Inflammatory macrophage (primary cell): ENCODE measurements around the gene GABARAPL1.

ENCODE experiments used
- DNase-seq, 2 donors: peaks; one replicate each; pipeline ENCODE4 v3.0.0-alpha.2; 2020 to 2022
- total RNA-seq, 18 experiments: gene quantifications; one replicate each; lab custom pipeline; 2026; ENCODE audit warnings: mixed read lengths in 6 of 18, inconsistent platforms in 2 of 18; lab: John Stamatoyannopoulos, UW

GABARAPL1 gene
- 31.0 to 142 (median 85.0) reads per million in 18 experiments for total RNA-seq

- peak; percentile 82 to 85 for DNase-seq
Measured at GRCh38 chr12:10212739-10213131, at the start of gene GABARAPL1. Gene GABARAPL1 (plus strand): TSS chr12:10212877. CDS start chr12:10213130, 253 bp downstream.

DNA sequence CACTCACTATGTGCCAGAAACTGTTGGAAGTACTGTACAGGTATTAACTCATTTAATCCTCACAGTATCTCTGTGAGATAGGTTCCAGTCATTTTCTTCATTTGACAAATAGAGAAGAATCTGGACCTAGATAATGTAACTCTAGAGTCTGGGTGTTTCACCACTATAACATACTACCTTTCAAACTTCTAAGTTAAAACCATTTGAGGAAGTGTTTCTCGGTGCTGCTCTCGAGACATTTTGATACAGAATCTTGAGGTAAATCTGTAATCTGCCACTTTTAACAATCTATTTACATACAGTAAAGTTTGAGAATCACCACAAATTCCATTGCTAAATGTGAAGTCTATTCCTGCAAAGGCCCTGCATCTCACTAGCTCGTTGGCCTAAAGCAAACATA, 49.6 kb upstream of the GABARAPL1 start:
- peak in 1 of 2 donors; percentile 36 for DNase-seq

- no peak for DNase-seq
Measured at GRCh38 chr12:10165421-10165820, 47.3 kb upstream of the GABARAPL1 start.

DNA sequence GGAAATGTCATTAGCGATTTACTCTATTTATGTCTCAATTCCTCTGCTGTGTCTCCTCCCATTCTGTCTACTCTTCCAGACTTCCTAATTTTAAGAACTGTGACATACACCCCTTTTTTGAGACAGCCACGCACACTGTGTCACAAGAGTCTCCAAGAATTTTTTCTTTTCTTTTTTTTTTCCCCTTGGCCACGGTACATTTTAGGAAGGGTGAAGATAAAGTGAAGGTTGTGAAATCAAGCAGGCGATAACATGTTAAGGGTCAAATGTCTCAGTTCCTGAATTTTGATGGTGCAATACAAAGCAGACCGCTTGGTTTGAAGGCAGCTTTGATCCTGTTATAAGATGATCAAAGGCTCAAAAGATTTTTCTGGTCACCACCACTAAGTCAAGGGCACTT, 45.1 kb upstream of the GABARAPL1 start:
- peak; percentile 91 to 95 for DNase-seq

- no peak for DNase-seq
Measured at GRCh38 chr12:10169104-10169503, 43.6 kb upstream of the GABARAPL1 start.

DNA sequence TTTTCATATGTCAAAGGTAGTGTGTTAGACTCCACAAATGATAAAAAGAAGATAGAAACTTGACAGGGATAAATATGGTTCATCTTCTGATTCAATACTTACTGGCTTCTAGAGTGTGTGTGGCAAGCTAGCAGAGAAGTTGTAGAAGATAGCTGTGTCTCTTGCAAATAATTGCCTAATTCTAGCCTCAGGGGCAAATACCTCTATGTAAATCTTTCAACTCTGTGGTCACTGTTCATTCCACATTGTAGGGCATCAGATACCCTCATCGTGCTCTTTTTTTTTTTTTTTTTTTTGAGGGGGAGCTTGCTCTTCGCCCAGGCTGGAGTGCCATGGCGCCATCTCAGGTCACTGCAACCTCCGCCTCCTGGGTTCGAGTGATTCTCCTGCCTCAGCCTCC, 42.5 kb upstream of the GABARAPL1 start:
- DNase-seq = peak; percentile 31 to 33

DNA sequence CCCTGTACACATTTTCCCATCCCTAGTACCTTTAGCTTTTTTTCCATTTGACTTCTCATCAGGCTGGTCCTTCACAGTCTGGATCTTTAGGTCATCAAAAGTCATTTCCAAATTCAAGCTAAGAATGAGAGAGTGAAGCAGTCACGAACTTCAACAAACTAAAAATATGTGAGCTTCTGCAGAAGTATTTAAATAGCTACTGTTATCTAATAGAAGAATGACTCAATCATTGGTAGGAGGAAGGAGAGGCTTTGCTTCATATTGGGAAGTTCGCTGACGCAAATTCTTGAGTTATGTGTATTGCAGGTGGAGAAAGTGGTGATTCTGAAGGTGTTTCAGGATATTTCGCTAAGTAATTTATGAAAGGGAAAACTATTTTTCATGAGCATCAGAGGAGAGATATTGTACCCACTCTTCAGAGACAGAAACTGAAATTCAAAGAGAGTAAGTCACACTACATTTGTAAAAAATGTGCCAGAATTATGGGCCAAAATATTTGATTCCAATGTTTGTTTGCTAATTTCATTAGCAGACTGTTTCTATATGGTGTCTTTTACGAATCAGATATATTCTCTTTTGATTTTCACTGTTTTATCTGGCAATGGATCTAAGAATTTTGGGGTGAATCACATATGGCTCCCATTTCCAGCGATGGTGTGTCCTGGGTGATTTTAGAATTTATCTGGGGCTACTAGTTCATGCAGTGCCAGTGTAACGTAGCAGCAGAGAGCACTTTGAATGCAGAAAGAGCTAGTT, 40.5 kb upstream of the GABARAPL1 start, which contains the start of gene OLR1:
TSS of gene OLR1 (minus strand) at position 160 of the 756 bp plus-strand sequence. CDS start at position 105, 55 bp downstream.
- DNase-seq = peak; percentile 61 to 74

DNA sequence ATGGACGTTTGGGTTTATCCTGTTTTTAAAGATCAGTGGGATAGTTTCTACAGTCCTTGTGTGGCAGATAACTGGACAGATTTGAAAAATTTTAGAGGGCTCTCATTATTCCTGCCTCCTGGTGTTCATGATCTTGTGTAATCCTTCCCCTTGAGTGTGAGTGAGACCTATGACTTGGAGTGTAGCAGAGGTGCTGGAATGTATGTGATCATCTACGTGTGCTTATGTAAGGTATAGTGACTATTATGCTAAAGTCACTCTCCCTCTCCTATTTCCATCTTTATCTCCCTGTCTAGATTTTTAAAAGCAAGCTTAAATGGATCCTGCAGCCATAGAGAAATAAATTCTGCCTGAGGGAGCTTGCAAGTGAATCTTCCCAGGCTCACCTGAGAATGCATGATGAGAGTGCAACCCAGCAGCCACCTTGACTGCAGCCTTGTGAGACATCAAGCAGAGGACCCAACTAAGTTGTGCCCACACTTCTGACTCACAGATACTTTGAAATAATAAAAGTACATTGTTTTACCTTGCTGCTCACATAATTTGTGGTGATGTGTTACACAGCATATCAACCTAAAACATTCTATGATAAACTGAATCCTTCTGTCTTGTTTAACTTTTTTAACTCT, 37.6 kb upstream of the GABARAPL1 start:
- no peak for DNase-seq

- DNase-seq = no peak
Measured at GRCh38 chr12:10175846-10176636, 36.6 kb upstream of the GABARAPL1 start.

GRCh38 chr12:10178821-10179220, 33.9 kb upstream of the GABARAPL1 start, which contains the start of gene TMEM52B:
Gene TMEM52B (plus strand): TSS chr12:10179032. CDS start chr12:10179575, 543 bp downstream.
- no peak for DNase-seq

DNA sequence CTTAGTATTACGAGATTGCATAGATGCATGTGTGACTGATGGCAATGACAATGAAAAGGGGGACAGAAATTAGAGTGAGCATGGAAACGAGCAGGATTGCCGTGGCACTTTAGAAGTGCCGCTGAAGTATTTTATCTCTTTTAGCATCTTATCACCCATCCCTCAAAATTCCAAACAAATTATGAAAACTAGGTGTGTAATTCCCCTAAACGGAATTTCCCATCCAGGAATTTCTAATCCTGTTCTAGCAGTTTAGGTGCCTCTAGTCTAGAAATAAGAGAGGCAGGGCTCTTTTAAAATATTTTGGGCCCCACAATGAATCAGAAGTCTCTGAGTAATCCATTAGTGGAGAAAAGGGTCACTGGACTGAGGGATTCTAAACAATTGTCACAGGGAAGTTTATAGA, 32.9 kb upstream of the GABARAPL1 start:
- no peak for DNase-seq

GRCh38 chr12:10182354-10183049, 30.2 kb upstream of the GABARAPL1 start:
- peak; percentile 84 to 85 for DNase-seq

DNA sequence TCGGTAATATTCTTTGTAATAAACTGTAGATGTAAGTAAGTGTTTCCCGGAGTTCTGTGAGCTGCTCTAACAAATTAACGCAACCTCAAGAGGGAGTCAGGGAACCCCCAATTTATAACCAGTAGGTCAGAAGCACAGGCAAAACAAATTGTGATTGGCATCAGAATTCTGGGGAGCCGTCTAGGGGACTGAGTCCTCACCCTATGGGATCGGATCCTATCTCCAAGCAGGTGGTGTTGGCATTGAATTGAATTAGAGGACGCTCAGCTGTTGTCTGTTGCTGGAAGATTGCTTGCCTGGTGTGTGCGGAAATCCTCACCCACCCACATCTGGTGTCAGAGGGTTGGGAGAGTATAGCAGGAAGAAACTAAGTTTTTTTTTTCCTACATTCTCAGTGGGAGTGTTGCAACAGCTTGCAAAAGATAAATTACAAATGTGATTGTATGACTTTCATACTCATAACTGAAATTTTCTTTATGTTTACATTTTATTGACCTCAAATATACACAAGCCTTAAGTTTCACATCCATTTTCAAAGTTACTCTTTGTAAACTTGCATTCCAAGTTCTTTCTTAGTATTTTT, 28.3 kb upstream of the GABARAPL1 start:
- DNase-seq = peak; percentile 89 to 91

DNA sequence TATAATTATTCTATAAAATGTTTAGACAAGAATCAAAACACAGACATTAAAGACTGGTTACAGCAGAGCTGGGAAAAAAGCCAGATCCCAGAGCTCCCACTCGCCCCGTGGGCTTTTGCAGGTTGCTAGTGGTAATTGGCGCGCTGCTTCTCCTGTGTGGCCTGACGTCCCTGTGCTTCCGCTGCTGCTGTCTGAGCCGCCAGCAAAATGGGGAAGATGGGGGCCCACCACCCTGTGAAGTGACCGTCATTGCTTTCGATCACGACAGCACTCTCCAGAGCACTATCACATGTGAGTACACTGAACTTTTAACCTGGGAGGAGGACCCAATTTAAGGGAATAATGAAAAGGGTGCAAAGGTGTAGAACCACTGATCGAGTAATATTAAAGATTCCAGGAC, 26.4 kb upstream of the GABARAPL1 start:
- DNase-seq = peak; percentile 86 to 95

GRCh38 chr12:10186958-10187357, 25.7 kb upstream of the GABARAPL1 start:
- DNase-seq = peak; percentile 66 to 73

GRCh38 chr12:10189653-10190052, 23.0 kb upstream of the GABARAPL1 start:
- DNase-seq = peak; percentile 38 to 59

- peak; percentile 78 to 80 for DNase-seq
Measured at GRCh38 chr12:10190558-10191388, 21.9 kb upstream of the GABARAPL1 start.

- DNase-seq = no peak
Measured at GRCh38 chr12:10191865-10192264, 20.8 kb upstream of the GABARAPL1 start.

DNA sequence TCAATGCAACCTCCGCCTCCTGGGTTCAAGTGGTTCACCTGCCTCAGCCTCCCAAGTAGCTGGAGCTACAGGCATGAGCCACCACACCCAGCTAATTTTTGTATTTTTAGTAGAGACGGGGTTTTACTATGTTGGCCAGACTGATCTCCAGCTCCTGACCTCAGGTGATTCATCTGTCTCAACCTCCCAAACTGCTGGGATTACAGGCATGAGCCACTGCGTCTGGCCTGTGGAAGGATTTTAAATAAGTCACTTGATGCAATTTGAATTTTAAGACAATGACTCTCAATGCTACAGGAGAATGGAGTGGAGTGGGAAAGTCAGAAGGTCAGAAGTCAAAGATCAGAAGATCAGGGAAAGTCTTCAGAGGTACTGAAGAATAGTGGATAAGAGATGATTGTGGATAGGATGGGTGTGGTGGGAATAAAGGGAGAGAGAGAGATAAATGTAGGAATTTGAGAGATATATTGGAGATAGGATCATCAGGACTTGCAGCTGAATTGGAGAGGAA, 18.5 kb upstream of the GABARAPL1 start:
- no peak for DNase-seq

- DNase-seq = peak; percentile 39 to 41
Measured at GRCh38 chr12:10196210-10196609, 16.5 kb upstream of the GABARAPL1 start.

- DNase-seq = no peak
Measured at GRCh38 chr12:10197879-10198278, 14.8 kb upstream of the GABARAPL1 start.
